Measurements from ENCODE around the gene SIGLEC5. TPM values are rescaled to one million over a fixed set of nuclear protein-coding genes. Genes with fewer than 3 reads are reported as not detected.
"Not testable (repeated sequence)": the region's sequence is repeated elsewhere in the genome, so short reads cannot be mapped to it uniquely, and the experiment has no call there.

Gene SIGLEC5
- total RNA-seq = 0.49 TPM

GRCh38 chr19:51630315-51630714 lies at the start of gene SIGLEC5:
TSS of gene SIGLEC5 (minus strand) at chr19:51630401. CDS start at chr19:51630335, 66 bp downstream.
- H3K4me3 ChIP-seq; H3K36me3 ChIP-seq; H3K27me3 ChIP-seq; H3K9me3 ChIP-seq; intact Hi-C loops (cut with DNase I); H3K27ac ChIP-seq; DNase-seq (ENCODE audit: extremely low spot score in 2 of 2); H3K4me1 ChIP-seq: not testable (repeated sequence)

GRCh38 chr19:51676566-51677083 lies 46.4 kb upstream of the SIGLEC5 start:
- H3K9me3 ChIP-seq = no peaks in the 10 kb centered on the region
- H3K27me3 ChIP-seq = no peaks in the 10 kb centered on the region
- intact Hi-C loops (cut with DNase I) = no loop called here
- no peak overlapping the region for H3K27ac ChIP-seq
- H3K36me3 ChIP-seq = no peaks in the 10 kb centered on the region
- no peak overlapping the region for H3K4me3 ChIP-seq
- no peak for DNase-seq (ENCODE audit: extremely low spot score in 2 of 2)
- TF ChIP-seq POLR2A (IDR thresholded peaks at IDR 0.05) = no peak
- TF ChIP-seq POLR2AphosphoS5 (IDR thresholded peaks at IDR 0.05; ENCODE audit: insufficient read depth in 1 of 2, low read depth in 1 of 2) = no peak
- no peak for TF ChIP-seq CTCF (IDR thresholded peaks at IDR 0.05)
- H3K4me1 ChIP-seq = no peaks in the 10 kb centered on the region

- intact Hi-C loops (cut with DNase I); H3K27me3 ChIP-seq; H3K4me3 ChIP-seq; H3K4me1 ChIP-seq; H3K27ac ChIP-seq; H3K9me3 ChIP-seq; DNase-seq (ENCODE audit: extremely low spot score in 2 of 2); H3K36me3 ChIP-seq: not testable (repeated sequence)
These were observed 45.8 kb upstream of the SIGLEC5 start for GRCh38 chr19:51675911-51676565.

- intact Hi-C loops (cut with DNase I) = loop anchor here (5.0 kb wide), 1 partner anchor 629 kb away; the partner anchor contains the start of gene ZNF480
- TF ChIP-seq POLR2A (IDR thresholded peaks at IDR 0.05) (no peak), CTCF (IDR thresholded peaks at IDR 0.05) (no peak), POLR2AphosphoS5 (IDR thresholded peaks at IDR 0.05; ENCODE audit: insufficient read depth in 1 of 2, low read depth in 1 of 2) (no peak)
These were observed 38.0 kb upstream of the SIGLEC5 start for GRCh38 chr19:51668216-51668615.

GRCh38 chr19:51664997-51665396 lies 34.8 kb upstream of the SIGLEC5 start:
- intact Hi-C loops (cut with DNase I) = loop anchor here (5.0 kb wide), 2 partner anchors 198 to 632 kb away; partner anchors contain the start of gene ZNF480
- no peaks in the 10 kb centered on the region for H3K36me3 ChIP-seq
- no peak for DNase-seq (ENCODE audit: extremely low spot score in 2 of 2)
- no peaks in the 10 kb centered on the region for H3K4me1 ChIP-seq
- H3K27me3 ChIP-seq = no peaks in the 10 kb centered on the region
- TF ChIP-seq POLR2A (IDR thresholded peaks at IDR 0.05) (no peak), POLR2AphosphoS5 (IDR thresholded peaks at IDR 0.05; ENCODE audit: insufficient read depth in 1 of 2, low read depth in 1 of 2) (no peak), CTCF (IDR thresholded peaks at IDR 0.05) (no peak)
- H3K9me3 ChIP-seq = no peaks in the 10 kb centered on the region
- H3K4me3 ChIP-seq = no peak overlapping the region
- no peak overlapping the region for H3K27ac ChIP-seq

More at GRCh38 chr19:51668216-51668615, 38.0 kb upstream of the SIGLEC5 start:
- H3K4me3 ChIP-seq = no peak overlapping the region
- no peaks in the 10 kb centered on the region for H3K9me3 ChIP-seq
- H3K27me3 ChIP-seq = no peaks in the 10 kb centered on the region
- no peaks in the 10 kb centered on the region for H3K36me3 ChIP-seq
- no peak for DNase-seq (ENCODE audit: extremely low spot score in 2 of 2)
- no peaks in the 10 kb centered on the region for H3K4me1 ChIP-seq
- H3K27ac ChIP-seq = no peak overlapping the region

- no peak overlapping the region for H3K27ac ChIP-seq
- intact Hi-C loops (cut with DNase I) = loop anchor here (5.0 kb wide), 1 partner anchor 197 kb away; no protein-coding TSS in a partner anchor
These were observed 33.9 kb upstream of the SIGLEC5 start for GRCh38 chr19:51664131-51664530.

More at GRCh38 chr19:51664131-51664530, 33.9 kb upstream of the SIGLEC5 start:
- no peaks in the 10 kb centered on the region for H3K36me3 ChIP-seq
- H3K9me3 ChIP-seq = no peaks in the 10 kb centered on the region
- no peaks in the 10 kb centered on the region for H3K4me1 ChIP-seq
- no peak overlapping the region for H3K4me3 ChIP-seq
- no peaks in the 10 kb centered on the region for H3K27me3 ChIP-seq
- no peak for TF ChIP-seq POLR2A (IDR thresholded peaks at IDR 0.05)
- no peak for TF ChIP-seq POLR2AphosphoS5 (IDR thresholded peaks at IDR 0.05; ENCODE audit: insufficient read depth in 1 of 2, low read depth in 1 of 2)
- no peak for TF ChIP-seq CTCF (IDR thresholded peaks at IDR 0.05)
- DNase-seq (ENCODE audit: extremely low spot score in 2 of 2) = no peak
